Measurements from ENCODE around the gene MAP6.

Gene MAP6

GRCh38 chr11:75547617-75548058 lies 121.2 kb downstream of the MAP6 start:
- DNase-seq: peak in 1 of 2 donors; percentile 67

GRCh38 chr11:75547177-75547576 lies 121.7 kb downstream of the MAP6 start:
- no peak for DNase-seq

- DNase-seq: no peak
Measured at GRCh38 chr11:75543806-75544205, 125.0 kb downstream of the MAP6 start.

DNA sequence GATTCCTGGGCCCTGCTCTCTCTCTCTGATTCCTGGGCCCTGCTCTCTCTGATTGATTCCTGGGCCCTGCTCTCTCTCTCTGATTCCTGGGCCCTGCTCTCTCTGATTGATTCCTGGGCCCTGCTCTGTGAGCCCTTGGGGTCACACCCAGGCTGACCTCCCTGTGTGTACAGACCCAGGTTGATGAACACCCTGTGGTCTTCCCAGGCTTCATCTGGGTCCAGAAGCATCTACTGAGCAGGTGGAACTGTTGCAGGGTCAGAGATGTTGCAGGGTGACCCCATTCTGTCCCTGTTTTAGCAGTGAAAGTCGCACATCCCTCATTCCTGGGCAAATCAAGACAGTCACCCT lies 126.8 kb downstream of the MAP6 start:
- DNase-seq: no peak

DNA sequence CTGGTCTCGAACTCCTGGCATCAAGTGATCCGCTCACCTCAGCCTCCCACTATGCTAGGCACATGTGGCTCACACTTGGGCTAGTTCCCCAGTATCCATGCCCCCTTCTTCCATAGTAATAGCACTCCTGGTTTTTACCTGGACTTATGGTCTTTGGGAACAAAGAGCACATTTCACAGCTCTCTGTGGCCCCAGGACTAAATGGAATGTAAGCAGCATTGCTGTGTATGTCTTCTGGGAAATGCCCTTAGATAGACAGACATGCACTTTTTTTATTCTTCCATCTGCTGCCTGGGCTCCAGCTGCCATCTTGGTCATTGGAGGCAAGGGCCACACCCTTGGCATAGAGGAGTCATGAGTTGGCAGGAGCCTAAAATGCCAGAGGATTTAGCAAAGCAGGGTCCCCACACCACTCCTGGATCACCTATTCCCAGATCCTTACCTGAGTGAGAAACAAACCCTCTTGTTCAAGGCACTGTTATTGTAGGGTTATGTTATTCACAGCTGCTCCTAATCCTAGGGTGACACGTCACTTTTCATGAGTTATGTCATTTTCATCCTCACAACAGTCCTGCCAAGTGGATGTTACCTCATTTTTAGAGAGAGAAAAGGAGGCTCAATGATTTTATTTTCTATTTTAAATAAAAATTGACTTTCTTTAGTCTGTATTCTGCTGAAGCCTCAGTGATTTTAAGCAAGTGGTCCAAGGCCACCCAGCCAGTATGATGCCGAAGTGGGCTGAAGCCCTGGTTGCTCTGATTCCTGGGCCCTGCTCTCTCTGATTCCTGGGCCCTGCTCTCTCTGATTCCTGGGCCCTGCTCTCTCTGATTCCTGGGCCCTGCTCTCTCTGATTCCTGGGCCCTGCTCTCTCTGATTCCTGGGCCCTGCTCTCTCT lies 127.4 kb downstream of the MAP6 start:
- no peak for DNase-seq

DNA sequence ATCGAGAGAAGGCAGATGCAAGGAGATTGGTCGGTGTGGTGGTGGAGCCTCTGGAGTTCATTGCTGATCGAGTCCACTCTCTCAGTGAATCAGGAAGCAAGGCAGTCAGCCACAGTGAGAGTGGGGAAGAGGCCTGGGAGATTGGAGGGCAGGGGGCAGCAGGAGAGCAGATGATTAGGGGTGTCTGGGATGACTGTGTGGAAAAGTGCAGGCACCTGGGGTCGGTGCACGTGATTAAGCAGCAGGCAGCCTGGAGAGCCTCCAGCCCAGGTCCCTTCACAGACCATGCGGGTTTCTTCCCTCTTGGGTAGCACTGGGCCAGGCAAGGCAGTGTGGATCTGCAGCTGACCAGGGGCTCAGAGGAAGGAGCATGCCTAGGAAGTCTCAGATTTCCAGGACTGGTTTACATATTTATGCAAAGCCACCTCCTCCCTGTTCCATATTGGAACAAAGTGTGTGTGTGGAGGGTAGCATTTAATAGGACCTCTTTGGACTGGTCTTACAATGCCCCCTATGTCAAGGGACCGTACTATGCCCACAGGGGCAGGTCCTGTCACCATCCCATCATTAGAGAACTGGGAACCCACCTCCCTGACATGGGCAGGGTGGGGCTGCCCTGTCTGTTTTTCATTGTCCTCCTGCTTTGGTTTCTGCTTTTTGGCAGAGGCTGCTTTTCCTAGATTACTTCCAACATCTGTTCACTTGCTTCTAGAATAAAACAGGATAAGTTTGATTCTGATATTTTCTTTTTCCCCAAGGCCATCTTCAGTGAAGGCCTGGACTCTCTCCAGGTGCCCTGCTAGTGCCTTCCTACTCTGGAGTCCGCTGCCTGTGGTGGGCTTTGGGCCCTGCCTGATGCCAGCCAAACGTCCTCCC lies 129.1 kb downstream of the MAP6 start:
- no peak for DNase-seq

DNA sequence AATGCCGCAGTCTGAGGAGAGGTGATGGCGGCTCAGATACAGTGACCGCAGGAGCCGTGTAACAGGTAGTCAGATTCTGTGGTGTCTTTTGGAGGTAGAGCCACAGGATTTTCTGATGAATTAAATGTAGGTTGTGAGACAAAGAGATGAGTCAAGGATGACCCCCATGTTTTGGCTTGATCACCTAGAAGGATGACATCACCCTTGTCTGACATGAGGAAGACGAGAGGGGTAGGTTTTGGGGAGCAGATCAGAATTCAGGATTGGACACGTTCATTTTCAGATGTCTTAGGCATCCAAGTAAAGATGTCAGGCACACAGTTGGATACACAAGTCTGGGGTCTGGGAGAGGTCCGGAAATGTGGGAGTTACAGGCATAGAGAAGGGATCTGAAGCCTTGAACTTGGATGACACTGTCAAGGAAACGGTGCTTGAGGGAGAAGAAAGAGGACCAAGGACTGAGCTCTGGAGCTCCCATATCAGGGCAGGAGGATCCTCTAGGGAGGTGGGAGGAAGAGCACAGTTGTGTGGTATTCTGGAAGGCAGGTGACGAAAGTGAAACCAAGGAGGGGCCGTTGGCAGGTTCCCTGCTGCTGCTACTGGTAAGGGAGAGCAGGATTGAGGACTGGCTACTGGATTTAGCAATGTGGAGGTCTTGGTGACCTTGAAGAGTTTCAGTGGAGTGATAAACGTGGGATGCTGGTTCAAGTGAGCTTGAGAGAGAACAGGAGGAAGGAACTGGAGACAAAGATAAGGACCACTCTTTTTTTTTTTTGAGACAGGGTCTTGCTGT lies 130.5 kb downstream of the MAP6 start:
- DNase-seq: no peak

DNA sequence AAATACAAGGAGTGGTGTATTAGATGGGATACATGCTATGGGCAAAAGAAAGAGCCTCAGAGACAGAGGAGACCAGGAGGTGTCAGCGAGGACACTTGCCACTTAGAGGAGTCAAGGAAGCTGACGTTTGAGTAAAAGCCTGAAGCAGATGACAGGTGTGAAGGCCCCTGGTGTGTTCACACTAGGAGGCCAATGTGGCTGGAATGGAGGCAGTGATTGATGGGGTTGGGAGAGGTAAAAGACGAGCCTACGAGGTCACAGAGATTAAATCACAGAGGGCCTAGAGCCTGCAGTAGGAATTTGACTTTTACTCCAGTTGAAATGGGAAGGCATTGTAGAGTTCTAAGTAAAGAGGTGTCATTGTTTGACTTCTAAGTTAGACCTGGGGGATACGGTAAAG lies 131.1 kb downstream of the MAP6 start:
- DNase-seq: no peak

Measured in inflammatory macrophage treated with lipopolysaccharide for 1 hour (primary cell).